Measurements from ENCODE around the gene RDM1.

DNA sequence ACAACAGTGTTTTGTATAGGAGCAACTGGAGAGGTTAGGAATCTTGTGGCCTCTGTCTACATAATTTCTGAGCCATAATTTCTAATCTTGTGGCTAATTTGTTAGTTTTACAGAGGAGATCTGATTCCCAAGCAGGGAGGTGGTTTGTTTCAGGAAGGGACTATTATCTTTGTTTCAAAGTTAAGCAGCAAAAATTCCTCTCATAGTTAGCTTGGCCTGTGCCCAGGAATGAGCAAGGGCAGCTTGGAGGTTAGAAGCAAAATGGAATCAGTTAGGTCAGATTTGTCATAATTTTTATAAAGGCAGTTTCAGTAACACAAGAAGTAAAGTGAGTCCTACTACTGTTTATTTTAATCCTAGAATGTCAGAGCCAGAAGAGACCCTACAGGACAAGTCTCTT, 2.0 kb upstream of the RDM1 start:
- no peak for TF ChIP-seq CTCF (conservative IDR thresholded peaks at IDR 0.05; ENCODE audit: low read length)
- TF ChIP-seq EZH2phosphoT487 (IDR thresholded peaks at IDR 0.05; ENCODE audit: borderline replicate concordance, low read depth, low read length), result no peak
